ENCODE data around the gene NRN1. TPM values are rescaled to one million over a fixed set of nuclear protein-coding genes. Genes with fewer than 3 reads are reported as not detected.
"Not testable (repeated sequence)": the region's sequence is repeated elsewhere in the genome, so short reads cannot be mapped to it uniquely, and the experiment has no call there.

The NRN1 gene
- 1 to 10 TPM in 1 of 2 experiments, under 1 TPM in 1; 1.00 to 1.3 TPM for total RNA-seq

GRCh38 chr6:6006428-6007365 is at the start of gene NRN1:
TSS of gene NRN1 (minus strand) at chr6:6006925. CDS start at chr6:6006749, 176 bp downstream.
- Mint-ChIP-seq H3K4me3 (peak within 1 kb of the TSS; percentile 73), H3K27me3 (peaks cover 64% of the 10 kb centered on the region), H3K9me3 (no peaks in the 10 kb centered on the region), H3K27ac (peak within 1 kb of the TSS; percentile 51), H3K36me3 (peaks cover 14% of the 10 kb centered on the region), H3K4me1 (ENCODE audit: low read depth) (peaks cover 44% of the 10 kb centered on the region)
- intact Hi-C loops (cut with micrococcal nuclease): loop anchor here (5.0 to 10.0 kb wide), 6 partner anchors 192 to 1229 kb away; partner anchors contain the start of gene CDYL
- DNase-seq: no peak
- CTCF ChIA-PET: interaction anchor here (0.6 to 2.6 kb wide), 6 partner anchors 12 to 1168 kb away, joined by 3 to 7 read pairs (median 4); no protein-coding TSS in a partner anchor
- POLR2A ChIA-PET: interaction anchor here (1.3 kb wide), 1 partner anchor 12 kb away, joined by 5 read pairs; no protein-coding TSS in a partner anchor

DNA sequence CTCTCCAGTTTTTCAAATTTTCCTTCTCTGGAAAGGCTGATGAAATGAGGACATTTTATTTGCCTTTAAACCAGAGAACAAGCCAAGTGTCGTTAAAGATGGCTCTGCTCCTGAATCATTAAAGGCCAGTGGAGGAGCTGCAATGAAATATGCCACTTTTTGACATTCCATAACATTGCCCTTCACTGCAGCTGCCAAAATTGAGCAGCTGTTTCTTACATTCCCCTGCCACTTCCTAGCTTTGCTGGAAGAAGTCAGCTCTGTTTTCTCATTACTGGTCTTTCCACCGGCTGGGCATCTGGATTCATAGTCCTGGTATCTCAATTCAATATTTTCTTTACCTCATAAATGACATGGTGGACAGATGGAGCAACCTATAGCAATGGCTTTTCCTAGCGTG is 45.5 kb upstream of the NRN1 start:
- H3K27me3 Mint-ChIP-seq: peaks cover 24% of the 10 kb centered on the region
- no peak overlapping the region for H3K27ac Mint-ChIP-seq
- intact Hi-C loops (cut with micrococcal nuclease): no loop called here
- H3K4me3 Mint-ChIP-seq: no peak overlapping the region
- no peak for DNase-seq
- POLR2A ChIA-PET: no interaction called here
- H3K9me3 Mint-ChIP-seq: no peaks in the 10 kb centered on the region
- H3K36me3 Mint-ChIP-seq: no peaks in the 10 kb centered on the region
- no peaks in the 10 kb centered on the region for H3K4me1 Mint-ChIP-seq (ENCODE audit: low read depth)
- CTCF ChIA-PET: no interaction called here

DNA sequence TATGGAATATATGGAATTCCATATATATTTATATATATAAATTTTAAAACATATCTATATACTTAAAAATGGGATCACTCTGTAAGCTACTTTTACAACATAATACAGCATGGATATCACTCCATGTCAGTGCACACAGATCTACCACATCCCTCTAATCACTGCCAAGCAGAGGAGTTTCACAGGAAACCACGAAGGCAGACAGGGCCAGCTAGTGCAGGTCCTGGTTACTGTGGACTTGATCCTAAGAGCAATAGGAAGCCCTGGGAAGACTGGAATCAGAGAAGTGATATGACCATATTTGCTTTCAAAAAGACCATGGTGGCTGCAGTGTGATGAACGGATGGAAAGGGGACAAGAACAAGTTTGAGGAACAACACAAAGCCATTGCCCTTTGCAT is 40.0 kb upstream of the NRN1 start:
- Mint-ChIP-seq H3K4me3 (no peak overlapping the region), H3K4me1 (ENCODE audit: low read depth) (no peaks in the 10 kb centered on the region), H3K27me3 (peaks cover 23% of the 10 kb centered on the region), H3K36me3 (no peaks in the 10 kb centered on the region), H3K9me3 (no peaks in the 10 kb centered on the region), H3K27ac (no peak overlapping the region)
- no peak for DNase-seq
- ChIA-PET CTCF (interaction anchor here (0.8 kb wide), 1 partner anchor 480 kb away, joined by 3 read pairs; no protein-coding TSS in a partner anchor), POLR2A (no interaction called here)
- intact Hi-C loops (cut with micrococcal nuclease): no loop called here

- H3K36me3 Mint-ChIP-seq: no peaks in the 10 kb centered on the region
- H3K4me1 Mint-ChIP-seq (ENCODE audit: low read depth): no peaks in the 10 kb centered on the region
- POLR2A ChIA-PET: no interaction called here
- CTCF ChIA-PET: no interaction called here
- DNase-seq: no peak
- no peak overlapping the region for H3K27ac Mint-ChIP-seq
- intact Hi-C loops (cut with micrococcal nuclease): no loop called here
- H3K27me3 Mint-ChIP-seq: peaks cover 27% of the 10 kb centered on the region
- H3K4me3 Mint-ChIP-seq: no peak overlapping the region
- no peaks in the 10 kb centered on the region for H3K9me3 Mint-ChIP-seq
Measured at GRCh38 chr6:6039946-6040509, 33.3 kb upstream of the NRN1 start.

DNA sequence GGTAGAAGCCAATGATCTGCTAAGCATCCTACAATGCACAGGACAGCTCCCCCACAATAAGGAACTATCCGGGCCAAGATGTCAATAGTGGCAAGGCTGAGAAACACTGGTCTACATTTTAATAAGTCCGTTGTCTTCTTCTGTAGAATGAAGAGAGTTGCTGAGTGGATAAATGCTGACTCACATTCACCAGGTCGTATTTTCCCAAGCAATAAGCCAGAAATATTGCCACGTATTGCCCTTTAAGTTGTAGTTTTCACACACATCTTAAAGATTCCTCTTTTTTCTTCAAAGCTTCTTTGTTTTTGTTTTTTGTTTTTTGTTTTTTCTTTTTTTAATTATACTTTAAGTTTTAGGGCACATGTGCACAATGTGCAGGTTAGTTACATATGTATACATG is 30.5 kb upstream of the NRN1 start:
- no peaks in the 10 kb centered on the region for H3K36me3 Mint-ChIP-seq
- no peaks in the 10 kb centered on the region for H3K4me1 Mint-ChIP-seq (ENCODE audit: low read depth)
- intact Hi-C loops (cut with micrococcal nuclease): no loop called here
- no peaks in the 10 kb centered on the region for H3K9me3 Mint-ChIP-seq
- ChIA-PET POLR2A (no interaction called here), CTCF (no interaction called here)
- H3K27me3 Mint-ChIP-seq: peaks cover 21% of the 10 kb centered on the region
- DNase-seq: no peak
- H3K27ac Mint-ChIP-seq: no peak overlapping the region
- H3K4me3 Mint-ChIP-seq: no peak overlapping the region

DNA sequence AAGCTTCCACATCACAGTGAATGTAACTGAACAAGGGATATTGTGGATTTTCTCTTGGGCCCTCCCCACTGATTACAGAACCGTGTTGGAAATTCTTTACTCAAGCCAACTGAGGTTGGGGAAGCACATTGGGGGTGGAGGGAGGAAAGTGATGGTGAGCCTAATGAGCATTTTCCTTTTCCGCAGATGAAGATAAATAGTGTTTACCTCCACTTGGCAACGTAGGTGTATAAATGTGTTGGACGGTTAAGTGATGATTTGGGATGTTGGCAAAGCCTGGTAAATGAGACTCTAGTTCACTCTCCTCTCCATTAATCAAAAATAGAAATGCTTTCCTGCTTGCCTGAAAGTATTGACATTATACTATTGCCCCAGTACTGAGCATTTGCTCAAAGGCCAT is 27.1 kb upstream of the NRN1 start:
- ChIA-PET CTCF (no interaction called here), POLR2A (no interaction called here)
- intact Hi-C loops (cut with micrococcal nuclease): no loop called here
- Mint-ChIP-seq H3K27ac (no peak overlapping the region), H3K36me3 (no peaks in the 10 kb centered on the region), H3K27me3 (peaks cover 9% of the 10 kb centered on the region), H3K4me1 (ENCODE audit: low read depth) (no peaks in the 10 kb centered on the region), H3K4me3 (no peak overlapping the region), H3K9me3 (no peaks in the 10 kb centered on the region)
- DNase-seq: no peak

GRCh38 chr6:6026513-6027205 is 19.9 kb upstream of the NRN1 start:
- Mint-ChIP-seq H3K4me3 (no peak overlapping the region), H3K27ac (no peak overlapping the region), H3K9me3 (no peaks in the 10 kb centered on the region), H3K36me3 (no peaks in the 10 kb centered on the region), H3K4me1 (ENCODE audit: low read depth) (no peaks in the 10 kb centered on the region), H3K27me3 (peaks cover 27% of the 10 kb centered on the region)
- ChIA-PET POLR2A (no interaction called here), CTCF (no interaction called here)
- DNase-seq: no peak
- intact Hi-C loops (cut with micrococcal nuclease): no loop called here

- ChIA-PET POLR2A (no interaction called here), CTCF (no interaction called here)
- intact Hi-C loops (cut with micrococcal nuclease): no loop called here
- no peak for DNase-seq
- H3K4me3 Mint-ChIP-seq: no peak overlapping the region
- H3K4me1 Mint-ChIP-seq (ENCODE audit: low read depth): no peaks in the 10 kb centered on the region
- H3K27ac Mint-ChIP-seq: no peak overlapping the region
- H3K36me3 Mint-ChIP-seq: no peaks in the 10 kb centered on the region
- H3K9me3 Mint-ChIP-seq: no peaks in the 10 kb centered on the region
- H3K27me3 Mint-ChIP-seq: peaks cover 36% of the 10 kb centered on the region
Measured at GRCh38 chr6:6025736-6026135, 19.0 kb upstream of the NRN1 start.

GRCh38 chr6:6024220-6024619 is 17.5 kb upstream of the NRN1 start:
- H3K36me3 Mint-ChIP-seq: no peaks in the 10 kb centered on the region
- ChIA-PET CTCF (no interaction called here), POLR2A (no interaction called here)
- no peak for DNase-seq
- H3K4me1 Mint-ChIP-seq (ENCODE audit: low read depth): no peaks in the 10 kb centered on the region
- intact Hi-C loops (cut with micrococcal nuclease): no loop called here
- no peak overlapping the region for H3K27ac Mint-ChIP-seq
- no peak overlapping the region for H3K4me3 Mint-ChIP-seq
- H3K27me3 Mint-ChIP-seq: peaks cover 41% of the 10 kb centered on the region
- no peaks in the 10 kb centered on the region for H3K9me3 Mint-ChIP-seq

DNA sequence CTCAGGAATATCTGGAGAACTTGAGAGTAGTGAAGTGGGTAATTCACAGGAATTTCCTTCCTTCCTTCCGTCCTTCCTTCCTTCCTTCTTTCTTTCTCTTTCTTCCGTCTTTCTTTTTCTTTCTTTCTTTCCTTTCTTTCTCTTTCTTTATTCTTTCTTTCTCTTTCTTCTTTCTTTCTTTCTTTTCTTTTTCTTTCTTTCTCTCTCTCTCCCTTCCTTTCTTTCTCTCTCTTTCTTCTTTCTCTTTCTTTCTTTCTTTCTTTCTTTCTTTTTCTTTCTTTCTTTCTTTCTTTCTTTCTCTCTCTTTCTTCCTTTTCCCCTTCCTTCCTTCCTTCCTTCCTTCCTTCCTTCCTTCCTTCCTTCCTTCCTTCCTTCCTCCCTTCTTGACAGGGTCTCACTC is 16.1 kb upstream of the NRN1 start:
- H3K36me3 Mint-ChIP-seq; POLR2A ChIA-PET; H3K9me3 Mint-ChIP-seq; H3K4me1 Mint-ChIP-seq (ENCODE audit: low read depth); DNase-seq; H3K27ac Mint-ChIP-seq; intact Hi-C loops (cut with micrococcal nuclease); H3K4me3 Mint-ChIP-seq; CTCF ChIA-PET: not testable (repeated sequence)
- H3K27me3 Mint-ChIP-seq: peaks cover 51% of the 10 kb centered on the region

- peak; percentile 73 for DNase-seq
- peaks cover 32% of the 10 kb centered on the region for H3K4me1 Mint-ChIP-seq (ENCODE audit: low read depth)
- peaks cover 11% of the 10 kb centered on the region for H3K36me3 Mint-ChIP-seq
- no peak overlapping the region for H3K27ac Mint-ChIP-seq
- peak overlapping the region; percentile 73 for H3K4me3 Mint-ChIP-seq
- POLR2A ChIA-PET: no interaction called here
- CTCF ChIA-PET: interaction anchor here (0.7 to 2.6 kb wide), 7 partner anchors 9 to 538 kb away, joined by 3 to 7 read pairs (median 4); no protein-coding TSS in a partner anchor
- no peaks in the 10 kb centered on the region for H3K9me3 Mint-ChIP-seq
- intact Hi-C loops (cut with micrococcal nuclease): loop anchor here (1.0 to 10.0 kb wide), 7 partner anchors 13 to 1232 kb away; partner anchors contain the start of gene CDYL
- peaks cover 52% of the 10 kb centered on the region for H3K27me3 Mint-ChIP-seq
Measured at GRCh38 chr6:6008648-6009421, 2.1 kb upstream of the NRN1 start.
